HG03175 (cell line): ENCODE data around the gene SYT6.

Experiments
- ATAC-seq: cut with Tn5 transposase; IDR thresholded peaks from one replicate; pipeline ENCODE4 v1.9.1; 2021; ENCODE audit warnings: mild to moderate bottlenecking, moderate library complexity; ENCODE audit not compliant: unreplicated experiment

Gene SYT6

DNA sequence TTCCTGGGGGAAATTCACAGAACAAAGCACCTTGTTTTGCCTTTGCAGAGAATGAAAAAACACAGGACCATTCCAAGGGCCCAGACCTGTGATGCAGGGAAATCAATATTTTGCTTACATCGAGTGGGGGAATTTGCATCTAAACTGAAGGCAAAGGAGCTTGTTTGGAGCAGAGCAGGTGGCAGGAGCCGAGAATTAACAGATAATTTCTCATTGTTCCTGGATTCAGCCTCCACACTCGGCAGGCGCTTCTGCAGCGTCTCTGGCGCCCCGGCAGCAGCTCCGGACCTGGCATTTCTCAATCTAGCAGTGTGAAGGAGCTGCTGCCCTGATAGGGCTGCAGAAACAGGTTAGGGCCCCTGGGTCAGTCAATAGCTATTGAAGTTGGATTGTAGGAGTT is 2.0 kb upstream of the SYT6 start:
- no peak for ATAC-seq

DNA sequence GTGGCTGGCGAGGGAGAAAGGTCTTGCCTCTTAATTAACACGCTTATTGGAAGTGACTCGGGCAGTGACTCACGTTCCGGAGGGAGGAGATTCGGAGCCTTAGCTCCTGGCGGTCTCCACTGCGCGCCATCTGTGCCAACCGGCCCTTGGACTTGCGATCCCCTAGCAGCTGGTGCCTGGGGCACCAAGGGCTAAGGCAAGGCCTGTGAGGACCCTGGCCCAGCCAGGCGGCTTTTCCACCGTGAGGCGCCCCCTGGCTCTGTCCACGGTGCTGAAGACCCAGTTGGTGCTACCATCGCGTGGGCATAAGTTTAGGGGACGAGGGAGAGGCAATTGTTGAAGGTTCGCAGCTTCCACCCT is 1.3 kb upstream of the SYT6 start:
- ATAC-seq: no peak

GRCh38 chr1:114154146-114154962 is 685 bp upstream of the SYT6 start:
- no peak for ATAC-seq

DNA sequence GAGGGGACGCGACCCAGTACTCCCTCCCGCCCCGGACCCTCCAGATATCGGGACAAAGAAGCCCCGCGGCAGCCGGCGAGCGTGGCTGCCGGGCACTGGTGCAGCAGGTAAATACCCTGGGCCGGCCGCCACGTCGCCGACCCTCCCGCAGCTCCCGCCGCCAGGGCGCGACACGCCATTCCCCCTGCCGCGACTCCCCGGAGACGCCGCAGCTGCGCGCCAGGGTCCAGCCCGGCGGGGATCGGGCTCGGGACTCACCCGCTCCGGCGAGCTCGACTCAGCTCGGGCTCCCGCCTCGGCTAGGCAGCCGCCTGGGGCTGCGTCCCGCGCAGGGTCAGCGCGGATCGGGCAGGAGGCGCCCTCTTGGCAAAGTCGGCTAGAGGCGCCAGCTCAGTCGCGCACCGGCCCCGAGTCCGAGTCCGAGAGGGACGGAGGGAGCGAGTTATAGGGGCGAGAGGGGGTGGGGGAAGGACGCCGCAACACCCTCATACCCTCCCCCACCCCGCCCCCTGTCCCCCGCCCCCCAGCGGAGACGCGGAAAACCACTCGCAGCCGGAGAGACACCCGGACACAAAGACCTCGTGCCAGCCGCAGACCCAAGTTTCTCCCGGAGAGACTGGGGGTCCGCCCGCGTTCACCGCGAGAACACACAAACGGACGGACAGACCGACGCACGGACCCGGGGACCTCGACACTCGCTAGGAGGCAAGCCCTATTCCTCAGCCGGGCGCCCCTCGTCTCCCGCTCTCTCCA is 985 bp downstream of the SYT6 start:
- ATAC-seq: no peak

DNA sequence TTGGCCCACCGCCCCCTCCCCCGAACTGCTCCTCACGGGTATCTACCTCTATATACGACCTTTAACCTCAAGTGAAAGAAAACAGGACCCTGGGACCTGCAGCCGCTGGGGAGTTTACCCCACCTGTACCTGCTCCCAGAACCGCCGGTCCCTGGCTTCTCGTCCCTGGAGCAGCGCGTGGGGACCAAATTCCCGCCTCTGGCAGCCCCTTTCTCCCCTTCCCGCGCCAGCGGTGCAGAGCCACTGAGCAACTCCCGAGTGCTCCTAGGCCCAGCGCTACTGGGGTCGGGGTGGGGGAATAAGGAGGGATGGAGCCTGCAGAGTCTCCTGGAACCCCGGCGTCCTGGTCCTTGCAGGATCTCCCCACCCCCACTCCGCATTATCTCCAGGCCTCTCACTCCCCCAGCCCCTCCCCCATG is 1.6 kb downstream of the SYT6 start:
- ATAC-seq: no peak

DNA sequence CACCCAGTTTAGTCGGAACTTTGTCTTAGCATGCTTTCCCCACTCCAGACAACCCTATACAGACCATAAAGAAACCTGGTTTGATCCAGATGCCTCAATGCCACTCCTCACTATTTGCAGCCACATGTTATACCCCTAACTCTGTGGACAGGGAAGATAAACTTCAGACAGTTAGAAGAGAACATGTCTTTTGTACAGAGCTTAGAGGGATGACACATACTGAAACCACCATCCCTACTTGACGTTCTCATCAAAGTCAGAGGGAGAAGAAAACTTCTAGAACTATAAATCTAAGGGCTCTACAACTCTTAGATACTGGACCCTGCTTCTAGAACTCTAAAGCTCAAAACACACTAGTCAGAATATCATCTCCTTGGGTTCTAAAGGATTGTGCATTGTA is 3.7 kb downstream of the SYT6 start:
- ATAC-seq: no peak

GRCh38 chr1:114149211-114149610 is 4.5 kb downstream of the SYT6 start:
- no peak for ATAC-seq

GRCh38 chr1:114145504-114146151 is 8.0 kb downstream of the SYT6 start:
- ATAC-seq: no peak

DNA sequence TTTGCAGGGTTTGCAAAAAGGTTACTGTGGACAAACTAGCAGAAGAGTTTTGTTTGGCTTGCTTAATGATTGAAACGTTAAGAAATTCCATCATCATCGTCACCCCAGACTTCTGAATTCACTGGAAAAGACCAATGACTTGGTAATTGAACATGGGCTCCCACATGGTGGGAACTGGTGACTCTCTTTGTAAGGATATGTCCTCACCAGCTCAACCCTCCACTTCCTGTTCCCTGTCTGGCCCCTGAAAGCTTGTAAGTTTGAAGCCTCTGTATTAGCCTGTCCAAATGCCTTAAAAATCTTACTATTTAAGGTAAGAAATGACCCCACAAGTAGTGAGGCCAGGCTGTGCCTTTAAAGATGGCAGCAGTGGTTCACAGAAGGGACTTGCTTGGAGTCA is 9.7 kb downstream of the SYT6 start:
- no peak for ATAC-seq

GRCh38 chr1:114139540-114139939 is 14.1 kb downstream of the SYT6 start:
- no peak for ATAC-seq

DNA sequence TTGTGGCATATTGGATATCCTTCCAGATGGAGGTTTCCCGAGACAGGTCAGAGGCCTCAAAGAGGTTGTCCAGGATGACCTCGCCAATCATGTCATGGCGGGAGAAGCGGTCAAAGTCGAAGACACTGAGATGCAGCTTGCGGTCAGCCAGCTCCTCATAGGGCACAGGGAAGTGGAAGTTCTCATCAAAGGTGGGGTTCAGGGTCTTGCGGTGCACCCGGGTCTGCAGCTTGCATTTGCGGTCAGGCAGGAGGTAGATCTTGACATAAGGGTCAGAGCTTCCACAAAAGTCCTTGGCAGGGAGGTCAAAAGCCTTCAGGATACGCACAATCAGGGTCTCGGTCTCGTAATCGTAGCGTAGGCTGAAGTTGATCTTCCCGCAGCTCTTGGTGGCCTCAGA is 16.2 kb downstream of the SYT6 start:
- no peak for ATAC-seq

DNA sequence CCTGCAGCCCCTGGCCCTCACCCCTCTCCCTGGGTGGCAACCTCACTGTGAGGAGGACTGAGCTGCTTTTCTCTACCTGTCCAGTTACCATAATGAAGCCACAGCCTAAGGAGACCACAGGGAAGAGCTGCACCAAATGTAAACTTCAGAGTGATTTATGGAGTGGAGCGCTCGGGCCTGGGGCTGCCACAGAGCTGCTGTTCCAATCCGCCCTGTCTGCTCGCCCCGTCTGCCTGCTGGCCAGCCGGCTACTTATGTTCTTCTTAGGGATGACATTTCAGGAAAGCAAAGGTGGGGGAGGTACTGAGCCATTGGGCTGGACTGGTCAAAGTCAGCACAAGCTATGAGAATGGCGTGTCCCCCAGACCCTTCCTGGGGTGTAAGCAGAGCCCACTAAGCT is 17.9 kb downstream of the SYT6 start:
- ATAC-seq: no peak

DNA sequence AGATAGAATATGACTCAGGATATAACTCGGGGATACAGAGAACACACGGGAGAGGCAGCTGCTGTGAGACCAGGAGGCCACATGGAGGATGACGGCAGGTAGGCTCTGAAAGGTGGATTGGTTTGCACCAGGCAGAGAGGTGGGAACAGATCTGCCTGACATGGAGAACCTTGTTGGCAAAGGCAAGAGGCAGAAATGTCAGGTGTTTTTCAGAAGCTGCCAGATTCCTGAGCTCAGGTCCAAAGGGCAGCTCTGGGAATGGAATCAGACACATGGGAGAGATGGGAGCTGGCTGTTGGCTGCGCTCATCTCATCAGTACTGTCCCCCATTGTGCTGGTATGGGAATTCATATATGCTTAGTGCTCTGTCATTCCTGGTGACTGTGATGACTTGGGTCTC is 19.2 kb downstream of the SYT6 start:
- ATAC-seq: no peak

- no peak for ATAC-seq
These were observed 20.5 kb downstream of the SYT6 start for GRCh38 chr1:114133129-114133528.

DNA sequence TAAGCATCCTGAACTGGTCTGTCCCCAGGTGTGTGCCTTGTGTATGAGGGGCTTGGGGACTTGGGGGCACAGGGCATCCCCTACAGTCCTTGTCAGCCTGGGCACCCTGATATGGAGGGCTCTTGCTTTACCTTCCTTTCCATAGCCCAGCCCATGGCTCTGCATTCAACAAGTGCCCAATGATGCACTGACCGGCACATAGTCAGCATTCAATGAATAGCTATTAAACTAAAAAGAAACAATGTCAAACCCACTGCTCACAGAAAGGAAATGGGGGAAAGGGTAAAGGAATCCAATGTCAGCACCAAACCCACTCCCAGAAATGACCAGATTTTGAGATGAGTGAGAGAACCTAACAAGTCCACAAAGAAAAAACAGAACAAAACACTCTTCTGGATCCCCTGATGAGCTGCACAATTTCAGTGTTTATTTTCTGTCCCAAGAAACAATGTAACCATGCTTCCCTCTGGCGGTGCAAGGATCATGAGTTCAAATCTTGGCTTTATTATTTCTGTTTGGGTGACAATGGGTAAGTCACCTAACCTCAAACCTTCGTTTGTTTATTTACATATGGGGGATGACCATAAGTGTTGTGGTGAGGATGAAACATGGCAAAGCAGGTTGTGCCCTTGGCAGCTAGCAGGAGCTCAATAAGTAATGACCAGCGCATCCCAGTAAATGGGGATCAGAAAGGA is 22.0 kb downstream of the SYT6 start:
- ATAC-seq: no peak

GRCh38 chr1:114130846-114131525 is 22.7 kb downstream of the SYT6 start:
- no peak for ATAC-seq

DNA sequence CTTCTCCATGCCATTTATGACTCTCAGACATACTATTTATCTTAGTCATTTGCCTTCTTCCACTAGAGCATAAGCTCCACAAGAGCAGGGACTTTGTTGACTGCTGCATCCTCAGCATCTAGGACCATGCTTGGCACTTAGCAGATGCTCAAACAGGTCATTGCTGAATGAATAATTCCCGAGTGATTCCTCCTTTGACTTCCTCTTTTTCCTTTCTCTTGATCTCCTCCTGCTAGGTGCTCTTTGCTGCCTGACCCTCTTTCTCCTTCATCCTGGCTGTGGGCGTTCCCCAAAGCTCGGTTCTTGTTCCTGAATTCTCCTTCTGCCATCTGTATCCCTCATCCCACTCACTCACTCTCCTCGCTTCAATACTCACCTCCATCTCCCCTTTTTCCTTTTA is 23.5 kb downstream of the SYT6 start:
- ATAC-seq: no peak

GRCh38 chr1:114128293-114128692 is 25.4 kb downstream of the SYT6 start:
- ATAC-seq: no peak

DNA sequence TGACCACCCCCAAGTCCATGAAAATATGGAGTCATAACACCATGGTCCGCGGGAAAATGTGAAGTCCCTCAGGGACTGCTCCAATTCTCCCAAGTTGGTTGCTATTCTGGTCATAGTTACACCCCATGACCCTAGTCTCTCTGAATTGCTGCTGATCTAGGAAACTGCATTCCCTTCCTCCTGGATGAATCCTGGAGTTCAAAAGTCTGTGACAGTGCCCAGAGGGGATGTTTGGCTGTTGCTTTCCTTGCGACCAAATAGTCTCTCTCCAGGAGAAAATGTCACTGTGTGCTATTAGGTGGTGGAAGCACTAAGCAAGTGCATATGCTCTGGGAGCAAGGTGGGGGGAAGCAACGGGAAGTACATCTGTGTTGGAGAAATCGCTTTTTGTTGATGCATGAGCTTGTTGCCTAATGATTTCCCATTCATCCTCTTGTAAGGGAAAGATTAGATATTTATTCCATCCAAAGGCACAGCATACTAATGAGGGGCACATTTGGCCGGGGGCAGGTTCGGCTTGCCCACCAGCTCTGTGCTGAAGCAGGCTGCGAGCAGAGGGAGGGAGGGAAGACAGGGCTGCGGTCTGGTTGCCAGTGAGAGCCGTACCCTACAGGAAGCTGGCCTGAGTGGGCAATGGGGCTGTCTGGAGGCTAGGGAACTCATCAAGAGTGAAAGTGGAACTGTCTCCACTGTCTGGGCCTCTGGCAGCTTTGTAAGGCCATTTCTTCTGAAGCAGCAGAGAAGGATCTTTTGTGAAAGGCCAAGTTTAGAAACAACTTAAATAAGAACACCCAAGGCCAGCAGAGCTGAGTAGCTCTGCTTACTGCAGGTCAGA is 27.2 kb downstream of the SYT6 start:
- peak; percentile 85 for ATAC-seq

GRCh38 chr1:114124644-114125043 is 29.0 kb downstream of the SYT6 start:
- no peak for ATAC-seq
